Heart right ventricle (tissue), 16 donors: ENCODE measurements around the gene MTERF4. TPM values are rescaled to one million over a fixed set of nuclear protein-coding genes. Genes with fewer than 3 reads are reported as not detected.
"Not testable (repeated sequence)": the region's sequence is repeated elsewhere in the genome, so short reads cannot be mapped to it uniquely, and the experiment has no call there.

Source experiments
- ATAC-seq, 8 donors: fragments of 200-7000 bp; cut with Tn5 transposase; one replicate each; pipeline ENCODE4 v1.9.1; 2020; ENCODE audit warnings: mild to moderate bottlenecking in 8 of 8, moderate library complexity in 8 of 8, moderate number of reproducible peaks in 1 of 8
- DNase-seq, 2 donors: peaks; one replicate each; pipeline ENCODE4 v3.0.0-alpha.2; 2020
- H3K27ac ChIP-seq, 10 donors: fragments of 200-600 bp; sonication (generic) in 2 of 10; one replicate each; pipeline versions ENCODE4 v1.5.0 to v1.8.0; 2020 to 2022; ENCODE audit warnings: mild to moderate bottlenecking in 3 of 10
- H3K27me3 ChIP-seq, 7 donors: fragments of 200-600 bp; one replicate each; pipeline ENCODE4 v1.8.0; 2021 to 2022; ENCODE audit warnings: mild to moderate bottlenecking in 2 of 7
- H3K36me3 ChIP-seq, 9 donors: fragments of 200-600 bp; sonication (generic) in 1 of 9; one replicate each; pipeline versions ENCODE4 v1.5.0 to v1.8.0; 2020 to 2022; ENCODE audit warnings: mild to moderate bottlenecking in 2 of 9
- H3K4me1 ChIP-seq, 9 donors: fragments of 200-600 bp; sonication (generic) in 1 of 9; one replicate each; pipeline versions ENCODE4 v1.5.0 to v1.8.0; 2020 to 2022; ENCODE audit warnings: mild to moderate bottlenecking in 4 of 9
- H3K4me3 ChIP-seq, 10 donors: fragments of 200-600 bp; sonication (generic) in 2 of 10; one replicate each; pipeline versions ENCODE4 v1.5.0 to v1.8.0; 2020 to 2022; ENCODE audit warnings: mild to moderate bottlenecking in 7 of 10, moderate library complexity in 2 of 10
- H3K9me3 ChIP-seq, 11 donors: fragments of 200-600 bp in 10 of 11; sonication (generic) in 2 of 11; one replicate each; pipeline versions ENCODE4 v1.5.0 to v1.8.0; 2013 to 2022; ENCODE audit warnings: mild to moderate bottlenecking in 2 of 11, control low read depth in 1 of 11, moderate library complexity in 1 of 11
- WGBS, 2 donors: extraction: QIAGEN DNeasy Blood & Tissue Kit; methylation state at CpG; one replicate each; pipeline ENCODE4 v1.1.7; 2013; ENCODE audit warnings: inconsistent platforms in 1 of 2; 5-methylcytosine and 5-hydroxymethylcytosine counted together
- intact Hi-C, 10 donors: fragments of 100-400 bp; cut with DNase I; formaldehyde crosslinking; loops; one replicate each; pipeline versions ENCODE4 v1.11.1 to v1.14.2; 2022
- polyA plus RNA-seq, 2 donors: library from polyadenylated mRNA; stranded (reverse); fragments of 200-250 nt; gene quantifications; one replicate each; pipeline ENCODE4 v1.2.3, GENCODE V29; 2013
- total RNA-seq, 10 donors: library from RNA; stranded (reverse); fragmentation: NEBNext Ultra II Directional in 3 of 10; extraction: Animal tissue kit (Norgen Biotek cat#: 25700) in 3 of 10; gene quantifications; one replicate each; pipeline versions ENCODE4 v1.2.1 to v1.2.4, GENCODE V29; 2021 to 2023
- TF ChIP-seq, protein P1 (sequence below), 9 donors: fragments of 200-600 bp; sonication (generic) in 2 of 9; IDR thresholded peaks; one replicate each; pipeline versions ENCODE4 v1.5.0 to v1.8.0; 2021 to 2022; ENCODE audit warnings: antibody characterized with exemption in 9 of 9, mild to moderate bottlenecking in 5 of 9, moderate library complexity in 1 of 9
- donor health status: Arrhythmogenic right ventricular cardiomyopathy.
- donor health status: ischemic (EF 13 %, LVEDD 7.1; RV severe dilation, severe dysfunction).
- donor health status: healthy with polysubstance abuse.
- donor health status: DM: no; HTN: yes; CAD: no.
- donor health status: DM: no; HTN: no; CAD: no.
- donor health status: ischemic (EF 25% LVEDD 6.9; RV normal size, moderate dysfunction).
- donor health status: ischemic (EF 25% LVEDD 5.7; RV mildly dilated, moderate dysfunction).
- donor health status: healthy.
- donor health status: DM: yes; HTN: yes; CAD: no.
- donor health status: Ischemic cardiomyopathy.
- donor health status: ischemic (EF 35%, LVEDD 5.7; RV mildly dilated, moderate dysfunction).
- donor health status: nonischemic (EF 11% LVEDD 7.7; RV severe dilation, severe dysfunction).
- donor health status: DM: yes; HTN: yes; CAD: no.
- donor health status: PGD.
- donor health status: ischemic (EF 29% LVEDD 5.4; RV normal size, mild dysfunction).
- donor health status: nonischemic (EF 23%, LVEDD 6.1; RV moderate dilation, normal function).

Gene MTERF4
- total and polyA plus RNA-seq, 12 donors = 18.5 to 27.1 (median 23.1) TPM

DNA sequence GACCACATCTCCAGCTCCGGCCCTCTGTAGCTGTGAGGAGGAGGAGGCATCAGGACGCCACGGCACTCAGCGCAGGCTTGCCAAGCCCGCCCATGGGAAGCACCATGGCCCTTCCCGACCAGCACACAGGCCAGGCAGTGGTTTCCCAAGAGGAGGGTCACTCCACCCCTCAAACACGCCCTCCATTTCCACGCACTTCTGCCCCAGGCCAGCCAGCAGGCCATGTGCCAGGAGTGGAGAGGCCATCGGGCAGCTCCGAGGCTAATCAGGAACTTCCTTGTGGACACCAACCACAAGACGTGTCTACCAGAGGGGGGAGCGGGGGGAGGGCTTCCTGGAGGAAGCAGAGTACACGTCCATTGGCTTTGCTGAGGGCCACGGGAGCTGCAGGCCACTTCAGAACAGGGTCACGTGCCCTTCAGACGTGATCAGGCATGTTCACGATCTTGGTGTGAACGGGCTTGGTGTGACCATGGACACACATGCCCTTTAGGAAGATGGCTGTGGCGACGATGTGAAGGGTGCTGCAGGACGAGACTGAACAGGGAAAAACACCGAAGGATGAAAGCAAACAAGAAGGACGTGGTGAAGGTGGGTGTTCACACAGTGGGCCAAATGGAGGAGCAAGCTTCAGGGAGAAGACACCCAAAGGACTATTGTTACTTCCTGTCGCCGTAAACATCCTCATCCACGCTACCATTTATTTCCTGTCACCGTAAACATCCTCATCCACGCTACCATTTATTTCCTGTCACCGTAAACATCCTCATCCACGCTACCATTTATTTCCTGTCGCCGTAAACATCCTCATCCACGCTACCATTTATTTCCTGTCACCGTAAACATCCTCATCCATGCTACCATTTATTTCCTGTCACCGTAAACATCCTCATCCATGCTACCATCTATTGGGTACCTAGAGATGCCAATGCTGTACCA, 6.5 kb upstream of the MTERF4 start:
- Histone ChIP-seq H3K4me1 (peaks cover 0 to under 1% (median 0%) of the 10 kb centered on the region in 9 donors), H3K9me3 (no peaks in the 10 kb centered on the region), H3K27ac (peak overlapping the region in 1 of 10 donors; percentile 40), H3K4me3 (no peak overlapping the region), H3K36me3 (no peaks in the 10 kb centered on the region), H3K27me3 (no peaks in the 10 kb centered on the region)
- DNase-seq (no peak), ATAC-seq (no peak)
- 76 to 77% methylated on average over 35 of the region's 35 CpGs for WGBS, 2 donors
- TF ChIP-seq, protein P1, sequence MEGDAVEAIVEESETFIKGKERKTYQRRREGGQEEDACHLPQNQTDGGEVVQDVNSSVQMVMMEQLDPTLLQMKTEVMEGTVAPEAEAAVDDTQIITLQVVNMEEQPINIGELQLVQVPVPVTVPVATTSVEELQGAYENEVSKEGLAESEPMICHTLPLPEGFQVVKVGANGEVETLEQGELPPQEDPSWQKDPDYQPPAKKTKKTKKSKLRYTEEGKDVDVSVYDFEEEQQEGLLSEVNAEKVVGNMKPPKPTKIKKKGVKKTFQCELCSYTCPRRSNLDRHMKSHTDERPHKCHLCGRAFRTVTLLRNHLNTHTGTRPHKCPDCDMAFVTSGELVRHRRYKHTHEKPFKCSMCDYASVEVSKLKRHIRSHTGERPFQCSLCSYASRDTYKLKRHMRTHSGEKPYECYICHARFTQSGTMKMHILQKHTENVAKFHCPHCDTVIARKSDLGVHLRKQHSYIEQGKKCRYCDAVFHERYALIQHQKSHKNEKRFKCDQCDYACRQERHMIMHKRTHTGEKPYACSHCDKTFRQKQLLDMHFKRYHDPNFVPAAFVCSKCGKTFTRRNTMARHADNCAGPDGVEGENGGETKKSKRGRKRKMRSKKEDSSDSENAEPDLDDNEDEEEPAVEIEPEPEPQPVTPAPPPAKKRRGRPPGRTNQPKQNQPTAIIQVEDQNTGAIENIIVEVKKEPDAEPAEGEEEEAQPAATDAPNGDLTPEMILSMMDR (IDR thresholded peaks at IDR 0.05) = no peak
- intact Hi-C loops = loop anchor here in 1 of 10 donors (10.0 kb wide), 1 partner anchor 106 kb away; no protein-coding TSS in a partner anchor

DNA sequence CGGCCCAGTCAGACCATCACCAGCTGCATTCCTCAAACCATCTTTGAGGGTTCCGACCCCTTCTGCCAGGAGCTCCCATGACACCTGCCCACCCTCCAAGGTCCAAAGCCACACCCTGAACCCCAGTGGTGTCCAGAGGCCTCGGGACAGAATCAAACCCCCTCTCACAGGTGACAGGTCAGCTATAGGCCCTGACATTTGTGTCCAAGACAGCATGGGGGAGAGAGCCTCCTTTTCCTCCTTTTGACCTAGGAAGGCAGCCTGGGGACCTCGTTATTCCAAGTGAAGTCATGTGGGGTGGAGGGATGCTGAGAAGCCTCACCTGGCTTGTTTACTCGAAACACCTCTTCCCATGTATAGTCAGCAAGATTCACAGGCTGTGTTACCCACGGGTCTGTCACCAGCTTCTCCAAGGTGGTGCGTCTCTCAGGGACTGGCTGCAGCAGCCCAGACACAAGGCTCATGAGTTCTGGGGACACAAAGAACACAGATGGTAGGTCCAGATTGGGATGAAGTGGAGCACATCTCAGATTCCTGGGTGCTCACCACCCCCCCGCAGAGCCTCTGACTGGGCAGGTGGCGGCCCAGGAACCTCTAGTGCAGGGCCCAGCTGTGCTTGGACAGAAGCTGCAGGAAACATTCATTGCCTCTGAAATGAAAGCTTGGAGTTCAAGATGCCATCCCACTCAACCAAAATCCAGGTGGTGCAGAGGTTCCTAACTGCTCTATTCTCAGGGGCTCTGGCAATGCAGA, 5.1 kb upstream of the MTERF4 start:
- Histone ChIP-seq H3K27me3 (no peaks in the 10 kb centered on the region), H3K4me3 (no peak overlapping the region), H3K27ac (no peak overlapping the region), H3K9me3 (no peaks in the 10 kb centered on the region), H3K4me1 (peaks cover 0 to 10% (median 8%) of the 10 kb centered on the region in 9 donors), H3K36me3 (no peaks in the 10 kb centered on the region)
- ATAC-seq (no peak), DNase-seq (no peak)
- intact Hi-C loops = loop anchor here in 1 of 10 donors (10.0 kb wide), 1 partner anchor 108 kb away; no protein-coding TSS in a partner anchor
- TF ChIP-seq, protein P1 (IDR thresholded peaks at IDR 0.05) = no peak
- 91 to 93% methylated on average over 9 of the region's 9 CpGs for WGBS, 2 donors

DNA sequence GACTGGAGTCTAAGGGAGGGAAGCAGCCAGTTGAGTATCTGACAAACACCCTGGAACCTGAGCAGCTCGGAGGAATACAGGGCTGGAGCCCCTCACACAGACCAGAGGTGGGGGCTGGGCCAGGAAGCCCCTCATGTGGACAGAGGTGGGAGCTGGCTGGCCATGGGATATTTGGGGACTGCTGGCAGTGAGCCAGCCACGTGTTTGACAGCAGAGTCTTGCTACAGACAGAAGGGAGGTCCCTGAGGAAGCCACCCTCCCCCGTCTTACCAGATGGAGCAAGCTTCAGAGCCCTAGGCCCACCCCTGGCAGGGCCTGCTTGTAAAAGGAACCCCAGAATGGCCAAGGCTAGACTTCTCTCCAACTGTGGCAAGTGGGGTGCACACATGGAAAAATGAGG, 3.6 kb upstream of the MTERF4 start:
- H3K27ac ChIP-seq = no peak overlapping the region
- WGBS, 2 donors = 48 to 49% methylated on average over 3 of the region's 3 CpGs

DNA sequence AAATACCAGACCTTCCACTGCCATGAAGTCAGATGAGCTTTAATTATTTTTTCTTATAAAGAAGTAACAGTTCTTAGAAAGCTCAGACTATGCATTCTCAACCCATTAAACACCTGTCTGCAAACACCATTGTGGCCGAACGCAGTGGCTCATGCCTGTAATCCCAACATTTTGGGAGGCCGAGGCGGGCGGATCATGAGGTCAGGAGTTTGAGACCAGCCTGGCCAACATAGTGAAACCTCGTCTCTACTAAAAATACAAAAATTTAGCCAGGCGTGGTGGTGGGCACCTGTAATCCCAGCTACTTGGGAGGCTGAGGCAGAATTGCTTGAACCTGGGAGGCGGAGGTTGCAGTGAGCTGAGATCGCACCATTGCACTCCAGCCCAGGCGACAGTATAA, 2.5 kb upstream of the MTERF4 start:
- H3K9me3 ChIP-seq, H3K36me3 ChIP-seq, H3K27me3 ChIP-seq, H3K4me3 ChIP-seq, ATAC-seq, DNase-seq, H3K27ac ChIP-seq: not testable (repeated sequence)
- 97 to 98% methylated on average over 10 of the region's 10 CpGs for WGBS, 2 donors
- peaks cover 6 to 28% (median 21%) of the 10 kb centered on the region in 9 donors for H3K4me1 ChIP-seq
- intact Hi-C loops = loop anchor here in 2 of 10 donors (5.0 to 10.0 kb wide), 2 partner anchors 110 to 192 kb away; no protein-coding TSS in a partner anchor

More for the DNA sequence above, 3.6 kb upstream of the MTERF4 start:
- H3K27me3 ChIP-seq = no peaks in the 10 kb centered on the region
- no peak for DNase-seq
- H3K36me3 ChIP-seq = no peaks in the 10 kb centered on the region
- H3K4me3 ChIP-seq = no peak overlapping the region
- ATAC-seq = no peak
- H3K9me3 ChIP-seq = no peaks in the 10 kb centered on the region
- intact Hi-C loops = loop anchor here in 1 of 10 donors (10.0 kb wide), 1 partner anchor 109 kb away; no protein-coding TSS in a partner anchor
- TF ChIP-seq, protein P1 (IDR thresholded peaks at IDR 0.05) = no peak
- H3K4me1 ChIP-seq = peaks cover 6 to 20% (median 19%) of the 10 kb centered on the region in 9 donors
